ENCODE measurements around the gene CEP89.

DNA sequence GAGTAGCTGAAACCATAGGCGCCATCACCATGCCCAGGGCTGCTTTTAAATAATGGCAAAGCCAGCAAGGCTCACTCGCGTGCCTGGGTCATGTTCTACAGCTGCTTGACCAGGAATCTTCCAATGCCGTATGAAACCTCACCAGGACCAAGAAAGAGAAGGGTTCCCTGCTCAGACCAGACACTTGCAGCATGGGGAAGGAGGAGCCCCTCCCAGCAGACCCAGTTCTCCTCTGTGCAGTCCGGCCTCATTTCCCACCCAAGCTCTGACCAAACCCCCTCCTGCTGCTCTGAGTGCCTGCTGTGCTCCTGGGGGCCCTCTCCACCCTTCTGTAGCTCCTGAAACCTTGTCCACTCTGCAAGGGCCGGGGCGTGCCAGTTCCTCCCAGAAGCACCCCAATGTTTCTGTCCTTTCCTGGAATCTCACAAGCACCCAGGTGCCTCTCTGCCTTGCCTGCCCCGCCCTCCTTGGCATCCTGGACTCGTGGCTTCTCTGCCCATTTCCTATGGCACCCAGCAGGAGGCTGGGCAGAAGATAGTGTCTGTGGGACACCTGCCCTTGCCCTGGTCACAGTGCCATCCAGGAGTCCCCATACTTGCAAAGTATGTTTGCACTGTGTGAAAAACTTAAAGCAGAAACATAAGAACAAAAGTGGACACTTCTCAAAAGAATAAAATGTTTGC is 95.4 kb downstream of the CEP89 start:
- TF ChIP-seq, protein P1, sequence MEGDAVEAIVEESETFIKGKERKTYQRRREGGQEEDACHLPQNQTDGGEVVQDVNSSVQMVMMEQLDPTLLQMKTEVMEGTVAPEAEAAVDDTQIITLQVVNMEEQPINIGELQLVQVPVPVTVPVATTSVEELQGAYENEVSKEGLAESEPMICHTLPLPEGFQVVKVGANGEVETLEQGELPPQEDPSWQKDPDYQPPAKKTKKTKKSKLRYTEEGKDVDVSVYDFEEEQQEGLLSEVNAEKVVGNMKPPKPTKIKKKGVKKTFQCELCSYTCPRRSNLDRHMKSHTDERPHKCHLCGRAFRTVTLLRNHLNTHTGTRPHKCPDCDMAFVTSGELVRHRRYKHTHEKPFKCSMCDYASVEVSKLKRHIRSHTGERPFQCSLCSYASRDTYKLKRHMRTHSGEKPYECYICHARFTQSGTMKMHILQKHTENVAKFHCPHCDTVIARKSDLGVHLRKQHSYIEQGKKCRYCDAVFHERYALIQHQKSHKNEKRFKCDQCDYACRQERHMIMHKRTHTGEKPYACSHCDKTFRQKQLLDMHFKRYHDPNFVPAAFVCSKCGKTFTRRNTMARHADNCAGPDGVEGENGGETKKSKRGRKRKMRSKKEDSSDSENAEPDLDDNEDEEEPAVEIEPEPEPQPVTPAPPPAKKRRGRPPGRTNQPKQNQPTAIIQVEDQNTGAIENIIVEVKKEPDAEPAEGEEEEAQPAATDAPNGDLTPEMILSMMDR (IDR thresholded peaks at IDR 0.05; ENCODE audit: low read depth, low read length, poor library complexity, severe bottlenecking) = no peak
- TF ChIP-seq EZH2phosphoT487 (IDR thresholded peaks at IDR 0.05; ENCODE audit: borderline replicate concordance, low read length) = no peak

All from DOHH2 (cell line).